Keratinocyte (primary cell): Measurements from ENCODE around the gene DNAAF9. TPM values are rescaled to one million over a fixed set of nuclear protein-coding genes. Genes with fewer than 3 reads are reported as not detected.

Source experiments
- DNase-seq: peaks from one replicate; pipeline ENCODE4 v3.0.0-alpha.2; 2011; ENCODE audit warnings: low read depth, missing footprints, low spot score
- FAIRE-seq: peaks from 2 replicates; lab custom pipeline; 2011; peaks lifted over from hg19 to GRCh38; lab: Jason Lieb, UNC
- H2AFZ ChIP-seq: 2 replicates; pipeline ENCODE4 v1.6.0; 2012; ENCODE audit warnings: low read length, control low read depth, inconsistent platforms; ENCODE audit not compliant: control insufficient read depth
- H3K27ac ChIP-seq: 2 replicates; pipeline ENCODE4 v1.5.1; 2011; ENCODE audit warnings: low read length; ENCODE audit not compliant: control insufficient read depth, insufficient read depth
- H3K27me3 ChIP-seq: 3 replicates; pipeline ENCODE4 v1.6.0; 2011; ENCODE audit warnings: low read length; ENCODE audit not compliant: control insufficient read depth, insufficient read depth; ENCODE audit errors: extremely low read depth
- H3K36me3 ChIP-seq, 2 experiments: 2 replicates in 1 of 2; 3 replicates in 1 of 2; pipeline ENCODE4 v1.5.1; 2011; ENCODE audit warnings: low read length in 2 of 2, mild to moderate bottlenecking in 1 of 2; ENCODE audit not compliant: control insufficient read depth in 2 of 2, insufficient read depth in 2 of 2; ENCODE audit errors: extremely low read depth in 1 of 2
- H3K4me1 ChIP-seq: 3 replicates; pipeline ENCODE4 v1.5.1; 2011; ENCODE audit warnings: low read length; ENCODE audit not compliant: control insufficient read depth, insufficient read depth; ENCODE audit errors: extremely low read depth
- H3K4me2 ChIP-seq: 3 replicates; pipeline ENCODE4 v1.6.0; 2011; ENCODE audit warnings: low read depth, low read length; ENCODE audit not compliant: control insufficient read depth, insufficient read depth; ENCODE audit errors: extremely low read depth
- H3K4me3 ChIP-seq, 3 experiments: fragments of 200-600 bp in 1 of 3; sonication (generic) in 1 of 3; 2 replicates in 2 of 3; 3 replicates in 1 of 3; pipeline ENCODE4 v1.5.1; 2011 to 2016; ENCODE audit warnings: low read length in 3 of 3, mild to moderate bottlenecking in 3 of 3, control low read depth in 2 of 3, inconsistent platforms in 1 of 3, low read depth in 1 of 3, mixed read lengths in 1 of 3, mixed run types in 1 of 3, moderate library complexity in 1 of 3; ENCODE audit not compliant: control insufficient read depth in 2 of 3, insufficient read depth in 2 of 3; ENCODE audit errors: extremely low read depth in 1 of 3
- H3K79me2 ChIP-seq: 2 replicates; pipeline ENCODE4 v1.6.0; 2012; ENCODE audit warnings: low read length; ENCODE audit not compliant: control insufficient read depth, insufficient read depth
- H3K9ac ChIP-seq: 3 replicates; pipeline ENCODE4 v1.6.0; 2011; ENCODE audit warnings: low read length; ENCODE audit not compliant: control insufficient read depth, insufficient read depth; ENCODE audit errors: extremely low read depth
- H3K9me1 ChIP-seq: 3 replicates; pipeline ENCODE4 v1.6.0; 2011; ENCODE audit warnings: low read length; ENCODE audit not compliant: control insufficient read depth, insufficient read depth; ENCODE audit errors: extremely low read depth
- H3K9me3 ChIP-seq: 2 replicates; pipeline ENCODE4 v1.5.1; 2012; ENCODE audit warnings: low read depth, low read length; ENCODE audit not compliant: control insufficient read depth
- H4K20me1 ChIP-seq: 3 replicates; pipeline ENCODE4 v1.6.0; 2011; ENCODE audit warnings: low read length; ENCODE audit not compliant: control insufficient read depth, insufficient read depth; ENCODE audit errors: extremely low read depth
- CTCF ChIP-seq, 3 experiments: IDR thresholded peaks in 1 of 3; conservative IDR thresholded peaks in 1 of 3; optimal IDR thresholded peaks in 1 of 3; 2 replicates in 2 of 3; 3 replicates in 1 of 3; pipeline versions ENCODE3 to v1.5.1; 2011; ENCODE audit warnings: low read length in 3 of 3, mild to moderate bottlenecking in 3 of 3, moderate library complexity in 2 of 3, control low read depth in 1 of 3, inconsistent platforms in 1 of 3; ENCODE audit not compliant: insufficient read depth in 2 of 3; ENCODE audit errors: extremely low read depth in 1 of 3
- EZH2 ChIP-seq: IDR thresholded peaks from one replicate; pipeline ENCODE4 v1.6.1; 2012; ENCODE audit warnings: inconsistent platforms, mild to moderate bottlenecking, low read length, moderate library complexity
- dilution Hi-C: fragments of 300-500 bp; cut with MboI; formaldehyde crosslinking; loops from one replicate; pipeline ENCODE4 v1.7.0; 2020; ENCODE audit warnings: low sequenced_read_pairs; ENCODE audit not compliant: extremely low pct_ligation_motif_present
- polyA plus RNA-seq, 5 experiments: library from polyadenylated mRNA; depleted of rRNA in 3 of 5; stranded (reverse) in 3 of 5; stranded (forward) in 1 of 5; unstranded in 1 of 5; fragments of >200 nt; gene quantifications; 1 replicate in 1 of 5; 2 replicates in 3 of 5; 3 replicates in 1 of 5; pipeline versions ENCODE4 v1.2.1 to v1.2.3, GENCODE V29; 2011 to 2012; ENCODE audit warnings: missing spikeins in 2 of 5, low read depth in 1 of 5, low replicate concordance in 1 of 5

DNAAF9 gene
- polyA plus RNA-seq, 1 donor (not counting 4 experiments of a cell fraction or from before 2014, with no cell fraction given) = 9.2 TPM

DNA sequence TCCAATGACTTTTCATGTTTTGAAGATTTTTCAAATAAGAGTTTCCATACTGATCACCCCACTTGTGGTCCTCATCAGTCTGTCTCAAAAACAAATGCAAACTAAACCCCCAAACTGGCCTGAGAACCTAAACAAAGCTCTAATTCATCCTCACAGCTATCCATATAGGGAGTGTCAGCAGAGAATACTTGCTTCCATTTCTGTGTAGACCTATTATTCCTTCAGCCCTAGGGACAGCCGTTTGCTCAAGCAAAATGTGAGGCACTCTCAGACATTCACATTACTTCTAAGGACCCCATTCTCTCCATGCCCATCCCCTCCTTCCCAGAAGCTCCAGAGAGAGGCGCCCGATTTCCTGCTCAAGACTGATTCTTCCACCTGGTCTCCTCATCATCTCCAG, 24.6 kb downstream of the DNAAF9 start:
- dilution Hi-C loops = no loop called here
- no peak overlapping the region for H2AFZ ChIP-seq
- peaks cover 58% of the 10 kb centered on the region for H3K79me2 ChIP-seq
- H3K9ac ChIP-seq = no peak overlapping the region
- no peak overlapping the region for H3K4me2 ChIP-seq
- no peak overlapping the region for H3K4me3 ChIP-seq
- peaks cover 3% of the 10 kb centered on the region for H3K9me1 ChIP-seq
- TF ChIP-seq EZH2 = no peak
- no peak for TF ChIP-seq CTCF (optimal IDR thresholded peaks at IDR 0.05 in 1 of 3, IDR thresholded peaks at IDR 0.05 in 1 of 3, conservative IDR thresholded peaks at IDR 0.05 in 1 of 3; ENCODE audit: extremely low read depth in 1 of 3, insufficient read depth in 2 of 3, low read length in 3 of 3)
- FAIRE-seq (peak; percentile 43), DNase-seq (no peak)
- no peaks in the 10 kb centered on the region for H3K9me3 ChIP-seq
- H3K27me3 ChIP-seq = no peaks in the 10 kb centered on the region
- no peak overlapping the region for H3K27ac ChIP-seq
- no peaks in the 10 kb centered on the region for H3K4me1 ChIP-seq
- peaks cover 9% of the 10 kb centered on the region for H4K20me1 ChIP-seq
- peaks cover 7 to 14% of the 10 kb centered on the region in 2 experiments for H3K36me3 ChIP-seq

DNA sequence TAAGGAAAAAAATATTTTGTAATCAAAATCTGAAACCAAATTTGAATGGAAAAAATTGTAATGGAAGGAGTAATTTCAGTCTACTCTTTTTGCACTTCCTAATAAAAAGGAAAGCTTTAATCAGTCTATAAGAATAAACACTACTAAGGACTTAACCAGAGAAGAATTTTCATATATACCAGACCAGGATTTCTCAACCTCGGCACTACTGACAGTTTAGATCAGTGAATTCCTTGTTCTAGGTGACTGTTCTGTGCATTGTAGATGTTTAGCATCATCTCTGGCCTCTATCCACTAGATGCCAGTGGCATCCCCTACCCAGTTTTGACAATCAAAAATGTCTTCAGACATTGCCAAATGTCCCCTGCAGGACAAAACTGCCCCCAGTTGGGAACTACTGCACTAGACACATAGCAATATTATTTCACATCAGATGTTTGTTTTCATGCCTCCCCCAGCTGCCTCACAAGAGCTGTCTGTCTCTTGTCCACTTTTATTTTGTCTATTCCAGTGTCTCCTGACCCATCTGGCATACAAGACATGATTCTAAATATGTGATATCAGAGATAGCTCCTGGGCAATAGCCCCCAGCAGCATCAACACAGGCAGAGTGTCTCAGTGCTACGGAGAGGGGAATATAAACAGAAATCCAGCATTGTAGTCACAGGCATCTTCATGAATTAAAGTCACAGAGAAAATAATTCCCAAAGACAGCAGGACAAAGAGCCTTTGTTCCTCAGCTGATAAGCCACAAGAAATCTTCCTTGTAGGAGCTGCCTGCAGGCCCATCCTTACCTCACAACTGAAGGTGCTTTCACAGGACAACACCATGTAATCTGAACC, 27.0 kb downstream of the DNAAF9 start:
- Histone ChIP-seq H3K4me2 (no peak overlapping the region), H4K20me1 (peaks cover 9% of the 10 kb centered on the region), H3K36me3 (peaks cover 10 to 14% of the 10 kb centered on the region in 2 experiments), H3K9me3 (no peaks in the 10 kb centered on the region), H3K9ac (no peak overlapping the region), H3K79me2 (peaks cover 36% of the 10 kb centered on the region), H3K27ac (no peak overlapping the region), H3K27me3 (no peaks in the 10 kb centered on the region), H2AFZ (no peak overlapping the region), H3K4me3 (no peak overlapping the region), H3K9me1 (peaks cover 3% of the 10 kb centered on the region), H3K4me1 (no peaks in the 10 kb centered on the region)
- dilution Hi-C loops = no loop called here
- DNase-seq (no peak), FAIRE-seq (no peak)
- TF ChIP-seq EZH2 (no peak), CTCF (optimal IDR thresholded peaks at IDR 0.05 in 1 of 3, IDR thresholded peaks at IDR 0.05 in 1 of 3, conservative IDR thresholded peaks at IDR 0.05 in 1 of 3; ENCODE audit: extremely low read depth in 1 of 3, insufficient read depth in 2 of 3, low read length in 3 of 3) (no peak)
